Esophagus muscularis mucosa (tissue), 4 donors: ENCODE results near the gene USP31. TPM values are rescaled to one million over a fixed set of nuclear protein-coding genes. Genes with fewer than 3 reads are reported as not detected.

ENCODE experiments used
- DNase-seq: peaks from one replicate; pipeline ENCODE4 v3.0.0-alpha.2; 2017; ENCODE audit errors: extremely low spot score
- H3K27ac ChIP-seq, 4 donors: fragments of 200-600 bp; sonication (generic); replicated peaks in 1 of 4; 1 replicate in 3 of 4; 2 replicates in 1 of 4; pipeline ENCODE4 v1.5.1; 2016 to 2019; ENCODE audit warnings: mild to moderate bottlenecking in 1 of 4
- H3K27me3 ChIP-seq, 4 donors: fragments of 200-600 bp; sonication (generic); one replicate each; pipeline versions ENCODE4 v1.5.1 to v1.6.0; 2016 to 2019
- H3K36me3 ChIP-seq, 4 donors: fragments of 200-600 bp; sonication (generic); one replicate each; pipeline ENCODE4 v1.5.1; 2016 to 2019
- H3K4me1 ChIP-seq, 4 donors: fragments of 200-600 bp; sonication (generic); one replicate each; pipeline ENCODE4 v1.5.1; 2016 to 2019
- H3K4me3 ChIP-seq, 4 donors: fragments of 200-600 bp; sonication (generic); 1 replicate in 2 of 4; 2 replicates in 2 of 4; pipeline ENCODE4 v1.5.1; 2016 to 2019; ENCODE audit warnings: mild to moderate bottlenecking in 4 of 4, moderate library complexity in 1 of 4
- H3K9me3 ChIP-seq, 4 donors: fragments of 200-600 bp; sonication (generic); 1 replicate in 3 of 4; 2 replicates in 1 of 4; pipeline ENCODE4 v1.5.1; 2016 to 2019
- CTCF ChIP-seq, 3 experiments: fragments of 200-600 bp in 2 of 3; fragments of 450-650 bp in 1 of 3; sonication (generic) in 2 of 3; IDR thresholded peaks; one replicate each; pipeline ENCODE4 v1.5.1; 2017 to 2019; ENCODE audit warnings: antibody characterized with exemption in 3 of 3, mild to moderate bottlenecking in 2 of 3, moderate library complexity in 1 of 3
- EP300 ChIP-seq: sonication (generic); formaldehyde crosslinking; IDR thresholded peaks from one replicate; pipeline ENCODE4 v1.6.1; 2017; ENCODE audit warnings: antibody characterized with exemption
- POLR2A ChIP-seq: fragments of 450-650 bp; IDR thresholded peaks from one replicate; pipeline ENCODE4 v1.6.1; 2017; ENCODE audit warnings: antibody characterized with exemption, moderate library complexity, mild to moderate bottlenecking, low read depth
- POLR2AphosphoS5 ChIP-seq, 2 donors: sonication (generic); formaldehyde crosslinking; IDR thresholded peaks; one replicate each; pipeline ENCODE4 v1.6.1; 2017; ENCODE audit warnings: antibody characterized with exemption in 2 of 2
- WGBS: methylation state at CpG from one replicate; pipeline ENCODE4 v1.1.5; 2018; 5-methylcytosine and 5-hydroxymethylcytosine counted together
- intact Hi-C: fragments of 100-400 bp; cut with DNase I; formaldehyde crosslinking; loops from one replicate; pipeline ENCODE4 v1.15.1; 2023
- total RNA-seq, 4 donors: library from RNA; depleted of rRNA; stranded (reverse); fragments of >200 nt; gene quantifications; one replicate each; pipeline versions ENCODE4 v1.1.0 to v1.2.1, GENCODE V29; 2016

USP31 gene
- total RNA-seq, 4 donors from 2014 or later: 18.9 to 29.1 (median 23.3) TPM

GRCh38 chr16:23160574-23160973 lies 11.3 kb upstream of the USP31 start:
- WGBS: 73% methylated on average over 3 of the region's 3 CpGs

GRCh38 chr16:23160082-23160481 lies 10.8 kb upstream of the USP31 start:
- no peaks in the 10 kb centered on the region for H3K36me3 ChIP-seq
- 62% methylated on average over 4 of the region's 4 CpGs for WGBS
- H3K4me3 ChIP-seq: no peak overlapping the region
- peaks cover 0 to 11% (median 0%) of the 10 kb centered on the region in 4 donors for H3K27me3 ChIP-seq
- intact Hi-C loops: no loop called here
- H3K27ac ChIP-seq: no peak overlapping the region
- H3K9me3 ChIP-seq: peaks cover 0 to 2% (median 0%) of the 10 kb centered on the region in 4 donors
- H3K4me1 ChIP-seq: no peaks in the 10 kb centered on the region
- DNase-seq: no peak
- TF ChIP-seq CTCF (IDR thresholded peaks at IDR 0.05): no peak
- TF ChIP-seq POLR2A: no peak
- no peak for TF ChIP-seq POLR2AphosphoS5 (IDR thresholded peaks at IDR 0.05)
- TF ChIP-seq EP300: no peak

More at GRCh38 chr16:23160574-23160973, 11.3 kb upstream of the USP31 start:
- H3K27ac ChIP-seq: no peak overlapping the region
- no peak for TF ChIP-seq POLR2AphosphoS5 (IDR thresholded peaks at IDR 0.05)
- TF ChIP-seq EP300: no peak
- no peak for TF ChIP-seq CTCF (IDR thresholded peaks at IDR 0.05)
- no peak for TF ChIP-seq POLR2A
- H3K36me3 ChIP-seq: no peaks in the 10 kb centered on the region
- no peak overlapping the region for H3K4me3 ChIP-seq
- peaks cover 0 to 6% (median 0%) of the 10 kb centered on the region in 4 donors for H3K9me3 ChIP-seq
- no peak for DNase-seq
- intact Hi-C loops: no loop called here
- H3K27me3 ChIP-seq: peaks cover 0 to 11% (median 0%) of the 10 kb centered on the region in 4 donors
- H3K4me1 ChIP-seq: no peaks in the 10 kb centered on the region

GRCh38 chr16:23158114-23158513 lies 8.9 kb upstream of the USP31 start:
- H3K4me3 ChIP-seq: no peak overlapping the region
- no peaks in the 10 kb centered on the region for H3K9me3 ChIP-seq
- whole genome bisulfite sequencing: 92% methylated on average over 6 of the region's 6 CpGs
- H3K27me3 ChIP-seq: peaks cover 0 to 11% (median 0%) of the 10 kb centered on the region in 4 donors
- no peaks in the 10 kb centered on the region for H3K4me1 ChIP-seq
- H3K27ac ChIP-seq: no peak overlapping the region
- intact Hi-C loops: no loop called here
- no peak for DNase-seq
- TF ChIP-seq POLR2A (no peak), CTCF (IDR thresholded peaks at IDR 0.05) (no peak), POLR2AphosphoS5 (IDR thresholded peaks at IDR 0.05) (no peak), EP300 (no peak)
- H3K36me3 ChIP-seq: no peaks in the 10 kb centered on the region

- TF ChIP-seq POLR2A (no peak), POLR2AphosphoS5 (IDR thresholded peaks at IDR 0.05) (no peak), EP300 (no peak), CTCF (IDR thresholded peaks at IDR 0.05) (no peak)
- Histone ChIP-seq H3K36me3 (no peaks in the 10 kb centered on the region), H3K9me3 (no peaks in the 10 kb centered on the region), H3K4me3 (no peak overlapping the region), H3K27ac (no peak overlapping the region), H3K27me3 (peaks cover 0 to 11% (median 0%) of the 10 kb centered on the region in 4 donors), H3K4me1 (no peaks in the 10 kb centered on the region)
- intact Hi-C loops: no loop called here
- 71% methylated on average over 1 of the region's 1 CpG for WGBS
- DNase-seq: no peak
Observed at GRCh38 chr16:23156946-23157460, 7.8 kb upstream of the USP31 start.

- 54% methylated on average over 3 of the region's 3 CpGs for WGBS
- Histone ChIP-seq H3K27me3 (peaks cover 0 to 11% (median 0%) of the 10 kb centered on the region in 4 donors), H3K27ac (no peak overlapping the region), H3K36me3 (no peaks in the 10 kb centered on the region), H3K4me1 (no peaks in the 10 kb centered on the region), H3K4me3 (no peak overlapping the region), H3K9me3 (no peaks in the 10 kb centered on the region)
- intact Hi-C loops: no loop called here
- TF ChIP-seq POLR2A (no peak), CTCF (IDR thresholded peaks at IDR 0.05) (no peak), POLR2AphosphoS5 (IDR thresholded peaks at IDR 0.05) (no peak), EP300 (no peak)
- no peak for DNase-seq
Observed at GRCh38 chr16:23156110-23156509, 6.9 kb upstream of the USP31 start.
